ENCODE measurements around the gene NFIC.
A peak's percentile ranks its signal among the peaks of the same experiment; 100 is the strongest.

Gene NFIC

DNA sequence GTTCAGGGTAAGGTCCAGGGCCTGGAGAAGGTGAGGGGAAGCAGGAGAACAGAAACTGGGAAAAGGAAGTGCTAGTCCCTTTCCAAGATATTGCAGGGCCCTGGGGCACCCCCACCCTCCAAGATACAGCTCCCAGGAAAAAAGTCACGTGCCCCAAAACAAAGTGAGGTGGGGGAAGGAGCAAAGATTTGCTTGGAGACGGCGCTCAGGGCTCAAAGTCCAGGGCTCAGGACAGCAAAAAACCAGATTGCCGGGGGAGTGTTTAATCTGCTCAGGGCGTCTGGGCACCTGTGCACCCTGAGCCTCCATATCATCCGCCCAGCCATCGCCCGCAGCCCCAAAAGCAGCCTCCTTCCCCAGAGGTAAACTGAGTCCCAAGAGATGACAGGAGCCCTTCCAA lies 107.6 kb downstream of the NFIC start:
- no peak for DNase-seq

GRCh38 chr19:3474614-3475013 lies 108.2 kb downstream of the NFIC start:
- DNase-seq: no peak

GRCh38 chr19:3475449-3475848 lies 109.1 kb downstream of the NFIC start:
- no peak for DNase-seq

DNA sequence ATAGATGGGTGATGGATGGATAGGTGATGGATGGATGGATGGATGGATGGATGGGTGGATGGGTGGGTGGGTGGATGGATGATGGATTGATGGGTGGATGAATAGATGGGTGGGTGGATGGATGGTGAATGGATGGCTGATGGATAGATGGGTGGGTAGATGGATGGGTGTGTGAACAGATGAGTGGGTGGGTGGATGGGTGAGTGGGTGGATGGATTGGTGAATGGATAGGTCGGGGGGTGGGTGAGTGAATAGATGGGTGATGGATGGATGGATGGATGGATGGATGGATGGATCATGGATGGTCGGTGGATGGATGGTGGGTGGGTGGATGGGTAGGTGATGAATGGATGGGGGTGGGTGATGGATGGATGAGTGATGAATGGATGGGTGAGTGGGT lies 110.4 kb downstream of the NFIC start:
- DNase-seq: no peak

- DNase-seq: no peak
Measured at GRCh38 chr19:3477506-3477905, 111.1 kb downstream of the NFIC start.

- no peak for DNase-seq
Measured at GRCh38 chr19:3477951-3478350, 111.6 kb downstream of the NFIC start.

GRCh38 chr19:3478409-3479176 lies 112.2 kb downstream of the NFIC start:
- DNase-seq: no peak

DNA sequence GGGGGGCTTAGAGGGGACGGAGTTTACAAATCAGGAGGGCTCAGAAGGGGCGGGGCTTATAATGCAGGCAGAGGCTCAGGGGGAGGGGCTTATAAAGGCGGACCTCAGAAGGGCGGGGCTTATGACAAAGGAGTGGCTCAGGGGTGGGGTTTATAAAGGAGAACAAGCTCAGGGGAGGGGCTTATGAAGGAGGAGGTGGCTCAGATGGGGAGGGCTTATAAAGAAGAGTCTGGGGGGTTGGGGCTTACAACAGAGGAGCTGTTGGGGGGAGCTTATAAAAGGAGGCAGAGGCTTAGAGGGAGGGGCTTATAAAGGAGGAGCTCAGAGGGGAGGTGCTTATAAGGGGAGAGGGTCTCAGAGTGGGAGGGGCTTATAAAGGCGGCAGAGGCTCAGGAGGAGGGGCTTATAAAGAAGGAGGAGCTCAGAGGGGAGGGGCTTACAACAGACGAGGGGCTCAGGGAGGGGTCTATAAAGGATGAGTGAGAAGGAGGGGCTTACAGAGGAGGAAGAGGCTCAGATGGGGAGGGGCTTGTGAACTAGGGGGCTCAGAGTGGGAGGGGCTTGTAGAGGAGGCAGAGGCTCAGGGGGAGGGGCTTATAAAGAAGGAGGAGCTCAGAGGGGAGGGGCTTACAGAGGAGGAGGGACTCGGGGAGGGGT lies 112.9 kb downstream of the NFIC start:
- no peak for DNase-seq

DNA sequence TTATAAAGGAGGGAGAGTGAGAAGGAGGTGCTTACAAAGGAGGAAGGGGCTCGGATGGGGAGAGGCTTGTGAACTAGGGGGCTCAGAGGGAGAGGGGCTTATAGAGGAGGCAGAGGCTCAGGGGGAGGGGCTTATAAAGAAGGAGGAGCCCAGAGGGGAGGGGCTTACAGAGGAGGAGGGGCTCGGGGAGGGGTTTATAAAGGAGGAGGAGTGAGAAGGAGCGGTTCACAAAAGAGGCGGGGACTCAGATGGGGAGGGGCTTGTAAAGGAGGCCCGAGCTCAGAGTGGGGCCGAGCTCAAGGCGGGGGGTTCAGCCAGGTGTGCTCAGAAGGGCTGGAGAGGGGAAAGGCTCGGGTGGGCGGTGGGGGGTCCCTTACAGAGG lies 113.4 kb downstream of the NFIC start:
- DNase-seq: no peak

DNA sequence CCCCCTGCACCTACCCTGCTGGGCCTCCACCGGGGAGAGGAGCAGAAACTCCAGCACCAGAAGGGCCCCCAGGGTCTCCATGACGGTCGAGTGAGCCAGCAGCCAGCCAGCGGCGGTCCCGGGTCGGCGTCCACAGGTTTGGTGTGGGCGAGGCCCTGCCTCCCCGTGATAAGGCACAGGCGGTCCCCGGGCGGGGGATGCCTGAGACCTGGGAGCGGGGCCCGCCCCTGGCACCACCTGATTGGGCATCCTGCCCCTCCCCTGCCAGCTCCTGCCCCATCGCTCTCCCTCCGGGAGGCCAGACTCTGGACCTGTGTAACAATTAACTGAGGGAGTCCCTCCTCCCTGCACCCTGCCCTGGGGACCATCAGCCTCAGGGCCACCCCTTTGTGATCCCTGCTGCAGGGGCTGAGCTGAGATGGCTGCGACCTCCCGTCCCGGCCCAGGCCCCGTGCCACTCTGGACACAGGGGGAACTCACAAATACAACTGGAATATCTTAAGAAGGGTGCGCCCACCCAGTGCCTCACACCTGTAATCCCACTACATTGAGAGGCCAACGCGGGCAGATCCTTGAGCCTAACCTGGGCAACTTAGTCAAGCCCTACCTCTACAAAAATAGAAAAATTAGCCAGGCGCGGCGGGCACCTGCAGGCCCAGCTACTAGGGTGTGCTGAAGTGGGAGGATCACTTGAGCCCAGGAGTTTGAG lies 114.2 kb downstream of the NFIC start, which contains the start of gene SMIM24:
Gene SMIM24 (minus strand): TSS at position 143 of the 709 bp plus-strand sequence. CDS start 62 bp downstream, at position 81.
- DNase-seq: no peak

GRCh38 chr19:3481241-3482090 lies 115.1 kb downstream of the NFIC start:
- no peak for DNase-seq

DNA sequence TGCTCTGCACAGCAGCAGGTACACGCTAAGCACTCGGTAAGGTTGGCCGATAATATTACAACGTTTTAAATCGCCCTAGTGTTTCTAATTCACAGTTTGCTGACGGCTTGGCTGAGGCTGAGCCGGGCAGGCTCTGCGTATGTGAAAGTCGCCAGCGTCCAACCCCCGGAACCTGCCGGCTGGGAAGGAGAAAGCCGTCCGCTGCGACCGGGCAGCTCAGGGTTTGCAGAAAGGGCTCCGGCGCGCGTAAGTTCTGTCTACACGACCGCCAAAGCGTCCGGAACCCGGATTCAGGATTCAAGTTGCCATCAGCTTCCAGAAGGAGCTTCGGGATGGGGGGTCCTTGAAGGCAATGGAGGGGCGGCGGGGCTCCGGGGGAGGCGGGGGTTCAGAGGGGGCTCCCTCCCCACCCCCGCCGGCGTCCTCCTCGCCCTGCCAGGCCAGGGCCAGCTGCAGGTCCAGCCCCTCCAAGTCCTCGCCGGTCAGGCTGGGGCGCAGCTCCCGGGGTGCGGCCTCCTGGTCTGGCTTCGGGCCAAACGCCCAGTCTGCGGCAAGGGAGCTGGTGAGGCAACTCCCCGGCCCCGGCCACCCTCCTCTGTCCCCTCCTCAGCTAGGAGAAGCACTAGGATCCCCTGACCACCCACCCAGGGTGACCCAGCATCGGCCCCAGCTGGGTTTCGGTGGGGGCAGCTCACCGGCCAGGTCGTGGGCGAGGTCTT lies 116.3 kb downstream of the NFIC start:
- DNase-seq: peak; percentile 19

DNA sequence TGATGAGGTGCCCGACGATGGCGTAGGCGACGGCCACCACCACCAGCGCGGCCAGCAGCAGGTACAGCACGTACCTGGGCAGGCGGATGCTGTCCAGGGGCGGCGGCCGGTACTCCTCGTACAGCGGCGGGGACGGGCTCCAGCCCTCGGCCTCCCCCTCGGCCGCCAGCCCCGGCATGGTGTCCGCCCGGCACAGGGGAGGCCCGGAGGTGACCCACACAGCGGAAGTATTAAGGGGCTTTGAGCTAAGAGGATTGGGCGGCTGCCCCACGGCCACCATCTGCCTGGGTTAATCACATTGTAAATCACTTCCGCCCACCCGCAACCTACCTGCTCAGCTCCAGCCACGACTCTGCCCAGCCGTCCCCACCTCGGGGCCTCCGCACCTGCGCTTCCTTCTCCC lies 116.8 kb downstream of the NFIC start, which contains the start of gene SMIM44:
Gene SMIM44 (minus strand): TSS at position 216 of the 403 bp plus-strand sequence. CDS start 38 bp downstream, at position 178.
- peak; percentile 50 for DNase-seq

DNA sequence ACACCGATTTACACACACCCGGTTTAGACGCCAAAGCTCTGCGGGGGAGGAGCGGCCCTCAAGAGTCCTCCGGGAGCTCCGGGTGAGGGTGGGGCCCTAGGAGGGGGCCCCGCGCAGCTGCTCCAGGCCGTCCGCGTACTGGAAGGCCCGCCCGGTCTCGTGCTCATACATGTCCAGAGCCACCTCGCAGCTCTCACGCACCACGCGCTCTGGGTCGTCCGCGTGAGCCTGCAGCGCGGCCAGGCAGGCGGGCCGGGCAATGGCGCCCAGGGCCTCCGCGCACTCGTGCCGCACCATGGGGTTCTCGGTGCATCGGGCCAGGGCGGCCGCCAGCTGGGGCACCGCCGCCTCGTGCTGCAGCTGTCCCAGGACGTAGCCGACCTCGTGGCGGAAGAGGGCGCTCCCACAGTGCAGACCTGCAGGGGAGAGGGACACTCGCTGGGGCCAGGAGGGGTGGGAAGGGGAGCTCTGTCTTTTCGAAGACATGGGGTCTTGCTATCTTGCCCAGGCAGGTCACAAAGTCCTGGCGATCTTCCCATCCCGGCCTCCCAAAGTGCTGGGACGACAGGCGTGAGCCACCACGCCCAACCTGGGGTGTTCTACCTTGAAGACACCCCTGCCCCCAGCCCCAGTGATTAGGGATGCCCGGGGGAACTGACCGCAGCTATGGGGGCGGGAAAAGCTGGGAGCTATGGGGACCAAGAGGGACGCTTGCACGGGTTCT lies 125.2 kb downstream of the NFIC start:
- no peak for DNase-seq

DNA sequence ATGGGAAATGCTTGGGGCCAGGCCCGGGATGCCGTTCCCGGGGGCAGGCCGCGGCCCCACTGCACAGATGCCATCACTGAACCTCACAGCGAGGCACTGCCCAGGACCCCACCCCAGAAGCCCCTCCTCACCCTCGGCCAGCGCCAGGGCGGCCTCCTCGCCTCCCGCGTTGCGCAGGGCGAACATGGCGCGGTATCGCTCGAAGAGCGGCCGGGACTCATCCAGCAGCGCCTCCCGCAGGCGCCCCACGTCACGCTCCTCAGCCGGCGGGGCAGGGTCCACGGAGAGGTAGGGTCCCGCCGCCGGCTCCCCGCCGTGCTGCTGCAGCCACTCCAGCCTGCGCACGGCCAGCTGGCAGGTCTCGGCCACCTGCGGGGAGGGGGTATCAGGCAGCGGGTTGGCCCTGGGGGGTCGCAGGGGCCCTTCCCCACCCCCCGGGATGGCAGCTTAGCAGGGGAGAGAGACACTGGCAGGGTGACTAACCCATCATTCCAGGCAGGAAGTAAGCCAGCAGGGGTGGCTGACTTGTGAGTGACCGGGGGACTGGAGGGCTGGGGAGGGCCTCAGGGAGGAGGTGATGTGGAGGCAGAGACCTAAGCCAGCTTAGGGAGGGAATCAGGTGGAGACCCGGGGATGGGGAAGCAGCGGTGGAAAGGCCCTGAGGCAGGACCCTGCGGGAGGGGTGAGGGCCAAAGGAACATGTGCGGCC lies 125.9 kb downstream of the NFIC start:
- no peak for DNase-seq

- no peak for DNase-seq
Measured at GRCh38 chr19:3492919-3493318, 126.5 kb downstream of the NFIC start.

DNA sequence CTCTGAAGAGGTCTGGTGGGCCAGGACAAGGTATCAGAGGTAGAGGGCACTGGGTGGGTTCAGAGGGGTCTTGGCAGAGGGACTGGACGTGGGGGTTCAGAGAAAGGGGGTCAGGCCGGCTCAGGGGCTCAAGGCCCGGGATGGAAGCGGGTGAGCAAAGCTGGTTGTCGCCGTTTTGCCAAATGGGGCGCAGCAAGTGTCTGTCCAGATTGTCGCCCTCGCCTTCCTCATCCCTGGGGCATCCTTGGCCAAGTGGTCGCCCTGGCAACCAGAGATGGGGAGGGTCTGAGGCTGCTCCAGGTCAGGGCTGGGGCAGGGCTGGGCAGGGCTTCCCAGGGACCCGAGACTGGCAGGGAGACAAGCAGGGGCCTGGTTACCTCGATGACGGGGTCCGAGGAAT lies 127.3 kb downstream of the NFIC start:
- no peak for DNase-seq

DNA sequence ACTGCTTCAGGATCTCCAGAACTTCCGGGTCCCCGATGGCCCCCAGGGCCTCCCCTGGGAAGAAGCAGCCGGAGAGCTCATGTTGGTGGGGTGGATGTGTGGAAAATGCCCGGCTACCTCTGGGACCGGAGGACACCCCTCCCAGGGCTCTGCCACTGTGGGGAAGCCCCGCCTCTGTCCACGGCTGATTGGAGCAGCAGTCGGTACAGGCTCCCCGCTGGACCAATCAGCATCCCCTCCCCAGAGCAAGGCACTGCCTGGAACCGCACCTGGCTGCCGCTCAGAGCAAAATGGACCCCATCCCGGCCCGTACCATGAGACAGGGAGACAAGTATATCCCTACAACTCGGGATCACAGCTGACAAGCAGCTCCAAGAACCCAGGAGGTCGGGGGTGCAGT lies 127.7 kb downstream of the NFIC start:
- no peak for DNase-seq

- no peak for DNase-seq
Measured at GRCh38 chr19:3494559-3494958, 128.2 kb downstream of the NFIC start.

DNA sequence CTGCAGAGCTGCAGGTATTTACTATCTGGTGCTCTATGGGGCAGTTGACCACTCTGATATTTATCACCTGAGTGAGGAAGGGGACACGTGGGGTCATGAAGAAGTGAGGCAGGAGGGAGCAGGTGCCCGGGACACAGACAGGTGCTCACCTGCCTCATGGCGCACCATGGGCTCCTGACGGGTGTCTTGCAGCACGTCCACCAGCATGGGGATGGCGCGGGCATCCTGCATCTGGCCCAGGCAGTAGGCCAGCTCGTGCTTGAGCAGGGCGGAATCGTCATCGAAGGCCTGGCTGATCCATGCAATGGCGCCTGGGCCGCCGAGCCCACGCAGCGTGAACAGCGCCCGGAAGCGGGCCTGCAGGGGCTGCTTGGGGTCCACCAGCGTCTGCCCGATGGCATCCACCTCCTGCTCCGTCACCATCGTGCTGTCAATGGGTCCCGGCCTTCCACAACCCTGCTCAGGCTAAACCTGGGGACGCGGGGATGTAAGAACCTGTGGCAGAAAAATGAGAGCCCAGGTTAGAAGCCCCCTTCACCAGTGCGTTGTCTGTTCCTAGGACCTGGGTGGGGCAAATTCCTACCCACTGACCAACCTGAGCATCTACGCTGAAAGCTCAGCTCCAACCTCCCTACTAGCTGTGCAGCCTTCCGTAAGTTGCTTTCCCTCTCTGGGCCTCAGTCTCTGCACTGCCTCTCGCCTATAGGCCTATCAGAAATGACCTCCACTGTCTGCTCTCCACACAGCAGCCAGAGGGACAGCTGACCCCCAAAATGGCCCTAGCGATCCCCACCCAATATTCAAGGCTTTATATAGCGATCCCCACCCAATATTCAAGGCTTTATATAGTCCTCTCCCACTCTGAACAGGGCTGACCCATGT lies 130.2 kb downstream of the NFIC start:
- DNase-seq: no peak

Data from COR-L47 (cell line).